ENCODE data around the gene BRD1. TPM values are rescaled to one million over a fixed set of nuclear protein-coding genes. Genes with fewer than 3 reads are reported as not detected.

The BRD1 gene
- total RNA-seq, 1 donor from 2014 or later, result 50.1 TPM

GRCh38 chr22:49735411-49735900 lies 92.2 kb downstream of the BRD1 start:
- intact Hi-C loops (cut with micrococcal nuclease), result no loop called here

DNA sequence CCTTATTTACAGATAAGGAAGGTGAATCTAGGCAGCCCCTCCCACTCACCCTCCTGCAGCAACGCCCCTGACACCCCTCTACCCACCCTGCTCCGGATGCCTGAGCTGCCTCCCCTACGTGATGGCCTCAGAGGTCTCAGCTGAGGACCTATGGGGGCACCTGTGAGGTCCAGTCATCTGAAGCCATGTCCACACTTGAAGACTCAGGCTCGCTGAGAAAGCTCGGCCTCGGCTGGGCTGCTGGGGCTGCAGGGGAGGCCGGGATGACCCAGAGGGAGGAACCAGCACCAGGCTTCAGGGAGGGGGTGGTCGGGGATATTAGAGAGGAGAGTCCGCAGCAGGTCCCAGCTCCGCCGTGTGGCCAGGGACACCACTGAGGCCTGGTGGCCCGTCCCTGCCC lies 92.8 kb downstream of the BRD1 start:
- intact Hi-C loops (cut with micrococcal nuclease), result no loop called here

- intact Hi-C loops (cut with micrococcal nuclease), result no loop called here
These were observed 93.3 kb downstream of the BRD1 start for GRCh38 chr22:49734390-49734789.

DNA sequence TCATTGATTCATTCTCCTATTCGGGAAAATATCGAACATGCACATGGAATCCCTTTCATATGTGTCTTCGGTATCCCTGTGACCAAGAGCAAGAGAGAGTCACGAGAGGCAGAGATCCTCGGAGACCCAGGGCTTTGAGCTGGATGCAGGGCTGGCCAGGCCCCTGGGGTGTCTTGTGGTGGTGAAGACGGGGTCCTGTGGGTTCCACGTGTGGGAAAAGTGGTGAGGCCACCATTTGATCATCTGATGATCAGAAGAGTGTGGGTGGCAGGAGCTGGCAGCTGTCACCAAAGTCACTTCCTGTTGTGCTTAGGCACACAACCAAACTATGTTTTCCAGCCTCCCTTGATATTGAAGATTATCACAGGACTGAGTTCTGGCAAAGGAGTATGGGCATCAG lies 94.0 kb downstream of the BRD1 start:
- intact Hi-C loops (cut with micrococcal nuclease), result no loop called here

DNA sequence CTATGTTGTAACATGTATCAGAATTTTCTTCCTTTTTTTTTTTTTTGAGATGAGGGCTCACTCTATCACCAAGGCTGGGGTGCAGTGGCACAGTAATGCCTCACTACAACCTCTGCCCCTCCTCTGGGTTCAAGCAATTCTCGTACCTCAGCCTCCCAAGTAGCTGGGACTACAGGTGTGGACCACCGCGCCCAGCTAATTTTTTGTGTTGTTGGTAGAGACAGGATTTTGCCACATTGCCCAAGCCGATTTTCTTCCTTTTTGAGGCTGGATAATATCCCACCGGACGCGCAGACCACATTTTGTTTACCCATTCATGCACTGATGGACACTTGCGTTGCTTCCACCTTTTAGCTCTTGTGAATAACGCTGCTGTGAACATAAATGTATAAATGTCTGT lies 97.0 kb downstream of the BRD1 start:
- intact Hi-C loops (cut with micrococcal nuclease), result no loop called here

DNA sequence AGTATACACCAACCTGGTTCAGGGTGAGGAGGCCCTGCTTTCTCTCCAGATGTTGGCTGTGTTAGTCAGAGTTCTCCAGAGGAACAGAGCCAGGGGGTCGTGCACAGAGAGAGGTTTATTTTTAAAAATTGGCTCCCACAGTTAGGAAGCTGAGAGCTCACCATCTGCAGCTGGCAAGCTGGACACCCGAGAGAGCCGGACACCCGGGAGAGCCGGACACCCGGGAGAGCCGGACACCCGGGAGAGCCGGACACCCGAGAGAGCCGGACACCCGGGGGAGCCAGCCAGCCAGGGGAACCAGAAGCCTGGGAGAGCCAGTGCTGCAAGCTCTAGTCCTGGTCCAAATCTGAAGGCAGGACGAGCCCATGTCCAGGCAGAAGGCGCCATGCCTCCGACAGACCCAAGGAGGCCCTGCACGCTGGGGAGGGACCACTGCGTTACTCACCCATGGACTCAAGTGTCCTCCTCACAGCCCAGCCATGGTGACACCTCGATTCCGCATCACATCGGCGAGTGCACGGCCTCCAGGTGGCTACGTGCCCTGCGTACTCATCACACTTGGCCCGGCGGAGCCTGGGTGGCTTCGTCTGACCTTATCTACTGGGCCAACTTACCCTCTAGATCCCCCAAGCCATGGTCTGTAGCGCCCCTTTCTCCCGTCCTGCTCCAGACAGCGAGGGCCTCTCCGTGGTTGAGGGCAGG lies 99.0 kb downstream of the BRD1 start:
- intact Hi-C loops (cut with micrococcal nuclease), result loop anchor here (10.0 kb wide), 2 partner anchors 424 to 684 kb away; no protein-coding TSS in a partner anchor

GRCh38 chr22:49727881-49728569 lies 99.6 kb downstream of the BRD1 start:
- intact Hi-C loops (cut with micrococcal nuclease), result loop anchor here (10.0 kb wide), 2 partner anchors 423 to 683 kb away; no protein-coding TSS in a partner anchor

GRCh38 chr22:49727191-49727880 lies 100.3 kb downstream of the BRD1 start:
- intact Hi-C loops (cut with micrococcal nuclease), result loop anchor here (10.0 kb wide), 2 partner anchors 423 to 683 kb away; no protein-coding TSS in a partner anchor

DNA sequence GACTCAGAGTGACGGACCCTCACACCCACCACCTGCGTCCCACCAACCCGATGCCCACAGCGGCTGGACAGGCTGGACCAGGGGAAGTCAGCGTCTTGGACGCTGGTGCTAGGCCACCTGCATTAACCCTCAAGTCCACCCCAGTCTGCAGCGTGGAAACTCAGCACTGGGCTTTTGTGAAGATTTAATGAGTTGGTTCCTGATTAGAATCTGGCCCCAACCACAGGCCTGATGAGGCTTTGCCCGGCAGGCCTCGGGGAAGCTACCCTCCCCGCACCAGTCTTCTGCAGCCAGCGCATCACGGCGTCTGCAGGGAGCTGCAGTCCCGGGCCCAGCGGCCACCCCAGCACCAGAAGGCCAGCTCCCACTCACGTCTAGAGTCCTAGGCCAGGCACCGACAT lies 101.0 kb downstream of the BRD1 start:
- intact Hi-C loops (cut with micrococcal nuclease), result loop anchor here (10.0 kb wide), 2 partner anchors 422 to 682 kb away; no protein-coding TSS in a partner anchor

DNA sequence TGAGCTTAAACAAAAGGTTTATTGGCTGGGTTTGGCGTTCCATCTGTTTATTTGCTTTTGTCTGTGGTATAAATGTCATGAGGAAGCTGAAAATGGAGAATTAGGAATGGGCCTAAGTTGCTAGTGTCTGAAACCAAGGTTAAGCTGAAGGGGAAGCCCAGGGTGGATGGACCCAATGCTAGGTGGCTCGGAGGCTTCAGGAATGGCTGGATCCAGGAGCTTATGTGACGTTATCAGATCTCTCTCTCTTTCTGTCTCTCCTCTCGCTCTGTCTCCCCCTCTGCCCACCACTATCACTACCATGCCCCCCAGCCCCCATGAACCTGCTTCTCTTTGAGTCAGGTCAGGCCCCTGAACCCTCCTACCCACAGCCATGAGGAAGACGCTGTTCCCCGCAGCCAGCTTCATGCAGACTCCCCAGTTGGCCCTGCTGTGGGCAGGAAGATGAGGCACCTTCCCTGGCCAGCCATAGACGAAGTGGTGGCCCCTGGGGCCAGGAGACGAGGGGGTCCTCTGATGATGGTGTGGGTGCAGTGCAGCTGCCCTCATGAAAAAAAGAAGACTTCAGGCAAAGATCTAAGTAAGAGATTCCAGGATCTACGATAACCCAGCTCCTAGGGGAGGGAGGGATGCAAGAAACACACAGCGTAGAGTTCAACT lies 101.5 kb downstream of the BRD1 start:
- intact Hi-C loops (cut with micrococcal nuclease), result loop anchor here (10.0 kb wide), 2 partner anchors 421 to 681 kb away; no protein-coding TSS in a partner anchor

- intact Hi-C loops (cut with micrococcal nuclease), result loop anchor here (10.0 kb wide), 2 partner anchors 421 to 681 kb away; no protein-coding TSS in a partner anchor
These were observed 102.2 kb downstream of the BRD1 start for GRCh38 chr22:49725516-49725915.

DNA sequence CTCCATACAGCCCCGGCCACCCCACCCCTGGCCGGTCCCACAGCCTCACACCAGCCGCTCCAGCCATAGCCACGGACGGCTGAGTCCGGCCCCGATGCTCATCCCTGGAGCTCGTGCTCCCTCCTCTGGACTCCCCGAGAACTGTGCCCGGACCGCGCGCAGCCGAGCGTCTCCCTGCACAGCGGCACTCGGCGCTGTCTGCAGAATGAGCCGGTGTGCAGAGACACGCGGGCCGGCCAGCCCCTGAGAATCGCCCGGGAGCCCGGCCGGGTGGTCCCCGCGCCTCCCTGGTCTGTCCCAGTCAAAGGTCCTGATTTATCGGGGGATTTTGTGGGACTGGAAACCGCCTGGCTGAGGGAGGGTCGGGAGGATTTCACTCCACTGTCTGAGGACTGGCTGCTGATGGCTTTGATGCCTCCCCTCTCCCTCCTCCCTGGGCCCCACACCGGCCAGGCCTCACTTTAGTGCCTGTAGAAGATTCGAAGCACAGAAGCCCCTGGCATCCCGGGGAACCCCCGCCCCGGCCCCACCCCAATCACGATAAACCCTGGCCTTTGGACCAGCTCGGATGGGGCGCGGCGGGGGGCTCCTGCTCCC lies 102.7 kb downstream of the BRD1 start:
- intact Hi-C loops (cut with micrococcal nuclease), result loop anchor here (10.0 kb wide), 2 partner anchors 420 to 680 kb away; no protein-coding TSS in a partner anchor

DNA sequence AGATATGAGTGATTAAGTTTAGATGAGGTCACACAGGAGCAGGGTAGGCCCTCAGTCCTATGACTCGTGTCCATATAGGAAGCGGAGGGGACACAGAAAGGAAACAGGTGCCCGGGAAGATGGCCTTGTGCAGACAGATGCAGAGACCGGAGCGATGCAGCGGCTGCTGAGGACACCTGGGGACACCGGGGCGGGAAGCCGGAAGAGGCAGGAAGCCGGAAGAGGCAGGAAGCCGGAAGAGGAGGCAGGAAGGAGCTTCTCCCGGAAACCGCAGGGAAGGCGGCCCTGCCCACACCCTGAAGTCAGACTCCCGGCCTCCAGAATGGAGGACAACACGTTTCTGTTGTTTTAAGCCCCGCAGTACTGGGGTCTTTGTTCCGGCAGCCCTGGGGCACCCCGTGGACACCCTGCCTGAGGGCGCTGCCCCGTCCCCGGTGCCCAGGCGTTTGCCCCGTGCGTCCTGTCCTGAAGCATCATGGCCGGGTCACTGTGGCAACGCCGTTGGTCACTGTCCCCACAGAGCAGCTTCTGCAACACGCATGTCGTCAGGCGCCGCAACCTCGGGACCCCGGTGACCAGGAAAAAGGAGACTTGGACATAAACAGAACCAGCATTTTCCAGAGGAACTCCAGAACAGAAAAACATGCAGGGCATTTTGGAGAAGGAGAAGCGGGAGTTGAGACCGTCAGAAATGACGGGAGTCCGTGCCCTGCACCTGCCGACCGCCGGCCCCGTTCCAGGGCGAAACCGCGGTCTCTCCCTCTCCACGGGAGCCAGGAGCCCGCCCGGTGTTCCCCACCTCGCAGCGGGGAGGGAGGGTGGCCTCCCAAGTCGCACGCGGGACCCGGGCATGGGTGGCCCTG lies 103.4 kb downstream of the BRD1 start:
- intact Hi-C loops (cut with micrococcal nuclease), result loop anchor here (10.0 kb wide), 2 partner anchors 419 to 679 kb away; no protein-coding TSS in a partner anchor

GRCh38 chr22:49723478-49724029 lies 104.1 kb downstream of the BRD1 start:
- intact Hi-C loops (cut with micrococcal nuclease), result loop anchor here (10.0 kb wide), 2 partner anchors 419 to 679 kb away; no protein-coding TSS in a partner anchor

Other genes with a start within 250 kb of the BRD1 start
- 19.9 and 20.8 TPM in 2 replicates for gene ZBED4, start 26.0 kb upstream of the BRD1 start, total RNA-seq
- 20.1 and 21.1 TPM in 2 replicates for gene ALG12, start 90.6 kb upstream of the BRD1 start, total RNA-seq
- gene CRELD2, start 90.8 kb upstream of the BRD1 start, total RNA-seq, result 97.2 and 98.9 TPM in 2 replicates
- 113 and 117 TPM in 2 replicates for gene PIM3, start 132.9 kb upstream of the BRD1 start, total RNA-seq
- gene IL17REL, start 184.9 kb upstream of the BRD1 start, total RNA-seq, result 0.07 TPM in 1 of 2 replicates, not detected in the other
- gene TTLL8, start 230.4 kb upstream of the BRD1 start, total RNA-seq, result not detected in 2 replicates

Measured in T-helper 1 cell treated with Interleukin-12 subunit alpha and Interleukin-12 subunit beta and Interleukin-4 antibody, amounts not matched to agents 30 ng/mL and 1 ng/mL, for 36 hours (primary cell).